ENCODE results near the gene TMEM184A.
"Not testable (repeated sequence)": the region's sequence is repeated elsewhere in the genome, so short reads cannot be mapped to it uniquely, and the experiment has no call there.

The TMEM184A gene

GRCh38 chr7:1520539-1521234 lies 35.3 kb downstream of the TMEM184A start:
- DNase-seq, result no peak

- DNase-seq, result not testable (repeated sequence)
Measured at GRCh38 chr7:1519322-1519922, 36.6 kb downstream of the TMEM184A start.

GRCh38 chr7:1516586-1517251 lies 39.3 kb downstream of the TMEM184A start:
- no peak for DNase-seq

- DNase-seq, result not testable (repeated sequence)
Measured at GRCh38 chr7:1515509-1515967, 40.5 kb downstream of the TMEM184A start.

GRCh38 chr7:1514995-1515401 lies 41.0 kb downstream of the TMEM184A start:
- DNase-seq, result no peak

- no peak for DNase-seq
Measured at GRCh38 chr7:1514407-1514806, 41.6 kb downstream of the TMEM184A start.

GRCh38 chr7:1513657-1514095 lies 42.3 kb downstream of the TMEM184A start:
- DNase-seq, result no peak

GRCh38 chr7:1512781-1513656 lies 43.0 kb downstream of the TMEM184A start:
- DNase-seq, result peak; percentile 25

GRCh38 chr7:1511444-1512422 lies 44.3 kb downstream of the TMEM184A start:
- no peak for DNase-seq

- DNase-seq, result peak; percentile 63
Measured at GRCh38 chr7:1510780-1511154, 45.2 kb downstream of the TMEM184A start.

GRCh38 chr7:1509226-1509625 lies 46.8 kb downstream of the TMEM184A start:
- no peak for DNase-seq

GRCh38 chr7:1508277-1508758 lies 47.7 kb downstream of the TMEM184A start:
- no peak for DNase-seq

- no peak for DNase-seq
Measured at GRCh38 chr7:1505731-1506550, 50.1 kb downstream of the TMEM184A start.

- peak; percentile 84 for DNase-seq
Measured at GRCh38 chr7:1503816-1504775, 51.9 kb downstream of the TMEM184A start, which contains the start of gene INTS1. Gene INTS1 (minus strand): TSS chr7:1504389. CDS start chr7:1503960, 429 bp downstream.

GRCh38 chr7:1503390-1503789 lies 52.6 kb downstream of the TMEM184A start:
- no peak for DNase-seq

- DNase-seq, result no peak
Measured at GRCh38 chr7:1502845-1503244, 53.2 kb downstream of the TMEM184A start.

- DNase-seq, result no peak
Measured at GRCh38 chr7:1501487-1502270, 54.3 kb downstream of the TMEM184A start.

GRCh38 chr7:1500064-1500807 lies 55.8 kb downstream of the TMEM184A start:
- no peak for DNase-seq
